ENCODE measurements around the gene FRYL.

Gene FRYL

GRCh38 chr4:48504026-48504330, 276.1 kb downstream of the FRYL start:
- TF ChIP-seq CTCF (IDR thresholded peaks at IDR 0.05; ENCODE audit: control insufficient read depth, insufficient read depth, low read depth, low read length, missing control alignments) = no peak
- no peak overlapping the region for H3K4me3 ChIP-seq (ENCODE audit: control insufficient read depth, low read depth, low read length)
- no peak for DNase-seq (ENCODE audit: low read depth)

- DNase-seq (ENCODE audit: low read depth) = no peak
- TF ChIP-seq CTCF (IDR thresholded peaks at IDR 0.05; ENCODE audit: control insufficient read depth, insufficient read depth, low read depth, low read length, missing control alignments) = no peak
Observed at GRCh38 chr4:48503233-48504025, 276.6 kb downstream of the FRYL start.

GRCh38 chr4:48499551-48500066, 280.5 kb downstream of the FRYL start:
- TF ChIP-seq CTCF (IDR thresholded peaks at IDR 0.05; ENCODE audit: control insufficient read depth, insufficient read depth, low read depth, low read length, missing control alignments) = no peak
- DNase-seq (ENCODE audit: low read depth) = no peak
- H3K4me3 ChIP-seq (ENCODE audit: control insufficient read depth, low read depth, low read length) = no peak overlapping the region

More at GRCh38 chr4:48503233-48504025, 276.6 kb downstream of the FRYL start:
- no peak overlapping the region for H3K4me3 ChIP-seq (ENCODE audit: control insufficient read depth, low read depth, low read length)

- no peak overlapping the region for H3K4me3 ChIP-seq (ENCODE audit: control insufficient read depth, low read depth, low read length)
Observed at GRCh38 chr4:48498895-48499294, 281.2 kb downstream of the FRYL start.

GRCh38 chr4:48495941-48496340, 284.1 kb downstream of the FRYL start:
- no peak for TF ChIP-seq CTCF (IDR thresholded peaks at IDR 0.05; ENCODE audit: control insufficient read depth, insufficient read depth, low read depth, low read length, missing control alignments)
- no peak overlapping the region for H3K4me3 ChIP-seq (ENCODE audit: control insufficient read depth, low read depth, low read length)
- no peak for DNase-seq (ENCODE audit: low read depth)

More at GRCh38 chr4:48498895-48499294, 281.2 kb downstream of the FRYL start:
- no peak for TF ChIP-seq CTCF (IDR thresholded peaks at IDR 0.05; ENCODE audit: control insufficient read depth, insufficient read depth, low read depth, low read length, missing control alignments)
- DNase-seq (ENCODE audit: low read depth) = no peak

GRCh38 chr4:48493452-48494100, 286.5 kb downstream of the FRYL start:
- H3K4me3 ChIP-seq (ENCODE audit: control insufficient read depth, low read depth, low read length) = no peak overlapping the region
- DNase-seq (ENCODE audit: low read depth) = peak; percentile 5
- TF ChIP-seq CTCF (IDR thresholded peaks at IDR 0.05; ENCODE audit: control insufficient read depth, insufficient read depth, low read depth, low read length, missing control alignments) = no peak

Measured in AG09309 (cell line).